Suprapubic skin (tissue), 3 donors: ENCODE results near the gene SDS.

Experiments
- EP300 ChIP-seq: sonication (generic); formaldehyde crosslinking; IDR thresholded peaks from one replicate; pipeline ENCODE4 v1.6.1; 2017; ENCODE audit warnings: antibody characterized with exemption
- POLR2A ChIP-seq, 2 donors: fragments of 450-650 bp; IDR thresholded peaks; one replicate each; pipeline ENCODE4 v1.6.1; 2017; ENCODE audit warnings: antibody characterized with exemption in 2 of 2, mild to moderate bottlenecking in 2 of 2, moderate library complexity in 2 of 2
- TF ChIP-seq, protein P1 (sequence below), 2 donors: fragments of 200-600 bp in 1 of 2; fragments of 450-650 bp in 1 of 2; sonication (generic) in 1 of 2; IDR thresholded peaks; one replicate each; pipeline ENCODE4 v1.5.1; 2016 to 2019; ENCODE audit warnings: antibody characterized with exemption in 2 of 2, mild to moderate bottlenecking in 1 of 2, moderate library complexity in 1 of 2

DNA sequence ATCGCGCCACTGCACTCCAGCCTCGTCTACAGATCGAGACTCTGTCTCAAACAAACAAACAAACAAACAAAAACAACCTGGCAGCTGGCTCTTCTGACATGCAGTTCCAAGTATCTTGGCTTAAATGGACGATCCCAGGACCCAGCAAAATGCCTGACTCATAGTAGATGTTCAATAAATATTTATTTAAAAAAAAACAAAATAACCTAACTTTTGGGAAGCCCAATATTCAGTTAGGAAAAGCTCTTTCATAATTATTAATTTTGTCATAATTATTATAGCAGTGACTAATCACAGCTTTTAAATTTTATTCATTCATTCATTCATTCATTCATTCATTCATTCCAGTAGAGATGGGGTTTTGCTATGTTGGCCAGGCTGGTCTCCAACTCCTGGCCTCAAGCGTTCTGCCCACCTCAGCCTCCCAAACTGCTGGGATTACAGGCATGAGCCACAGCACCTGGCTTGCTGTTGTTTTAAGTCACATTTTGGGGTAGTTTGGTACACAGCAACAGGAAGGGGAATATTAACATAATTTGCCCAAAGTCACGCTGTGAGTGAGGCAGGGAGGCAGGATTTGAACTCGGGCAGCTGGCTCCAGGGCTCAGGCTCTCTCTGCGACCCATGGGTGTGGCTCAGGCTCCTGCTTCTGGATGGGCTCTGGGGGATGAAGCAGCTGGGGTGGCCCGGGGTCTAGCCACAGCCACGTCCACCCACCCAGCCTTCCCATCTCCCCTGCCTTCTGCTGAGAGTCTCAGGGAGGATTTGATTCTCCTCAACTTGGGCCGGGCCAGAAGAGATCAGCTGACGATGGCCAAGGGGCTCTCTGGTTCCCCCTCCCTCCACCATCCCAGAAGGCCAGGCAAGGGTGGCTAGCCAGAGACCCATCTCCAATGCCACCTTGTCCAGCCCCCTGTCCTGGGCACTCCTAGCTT is 2.4 kb downstream of the SDS start:
- TF ChIP-seq POLR2A (IDR thresholded peaks at IDR 0.05): no peak
- TF ChIP-seq, protein P1, sequence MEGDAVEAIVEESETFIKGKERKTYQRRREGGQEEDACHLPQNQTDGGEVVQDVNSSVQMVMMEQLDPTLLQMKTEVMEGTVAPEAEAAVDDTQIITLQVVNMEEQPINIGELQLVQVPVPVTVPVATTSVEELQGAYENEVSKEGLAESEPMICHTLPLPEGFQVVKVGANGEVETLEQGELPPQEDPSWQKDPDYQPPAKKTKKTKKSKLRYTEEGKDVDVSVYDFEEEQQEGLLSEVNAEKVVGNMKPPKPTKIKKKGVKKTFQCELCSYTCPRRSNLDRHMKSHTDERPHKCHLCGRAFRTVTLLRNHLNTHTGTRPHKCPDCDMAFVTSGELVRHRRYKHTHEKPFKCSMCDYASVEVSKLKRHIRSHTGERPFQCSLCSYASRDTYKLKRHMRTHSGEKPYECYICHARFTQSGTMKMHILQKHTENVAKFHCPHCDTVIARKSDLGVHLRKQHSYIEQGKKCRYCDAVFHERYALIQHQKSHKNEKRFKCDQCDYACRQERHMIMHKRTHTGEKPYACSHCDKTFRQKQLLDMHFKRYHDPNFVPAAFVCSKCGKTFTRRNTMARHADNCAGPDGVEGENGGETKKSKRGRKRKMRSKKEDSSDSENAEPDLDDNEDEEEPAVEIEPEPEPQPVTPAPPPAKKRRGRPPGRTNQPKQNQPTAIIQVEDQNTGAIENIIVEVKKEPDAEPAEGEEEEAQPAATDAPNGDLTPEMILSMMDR (IDR thresholded peaks at IDR 0.05): no peak
- TF ChIP-seq EP300: no peak
